Stimulated activated naive CD4-positive, alpha-beta T cell (primary cell): ENCODE results near the gene TRIP6.
A peak's percentile ranks its signal among the peaks of the same experiment; 100 is the strongest.

Experiments used
- DNase-seq, 6 experiments: peaks; one replicate each; lab custom pipeline; 2025; lab: John Stamatoyannopoulos, UW

The TRIP6 gene

DNA sequence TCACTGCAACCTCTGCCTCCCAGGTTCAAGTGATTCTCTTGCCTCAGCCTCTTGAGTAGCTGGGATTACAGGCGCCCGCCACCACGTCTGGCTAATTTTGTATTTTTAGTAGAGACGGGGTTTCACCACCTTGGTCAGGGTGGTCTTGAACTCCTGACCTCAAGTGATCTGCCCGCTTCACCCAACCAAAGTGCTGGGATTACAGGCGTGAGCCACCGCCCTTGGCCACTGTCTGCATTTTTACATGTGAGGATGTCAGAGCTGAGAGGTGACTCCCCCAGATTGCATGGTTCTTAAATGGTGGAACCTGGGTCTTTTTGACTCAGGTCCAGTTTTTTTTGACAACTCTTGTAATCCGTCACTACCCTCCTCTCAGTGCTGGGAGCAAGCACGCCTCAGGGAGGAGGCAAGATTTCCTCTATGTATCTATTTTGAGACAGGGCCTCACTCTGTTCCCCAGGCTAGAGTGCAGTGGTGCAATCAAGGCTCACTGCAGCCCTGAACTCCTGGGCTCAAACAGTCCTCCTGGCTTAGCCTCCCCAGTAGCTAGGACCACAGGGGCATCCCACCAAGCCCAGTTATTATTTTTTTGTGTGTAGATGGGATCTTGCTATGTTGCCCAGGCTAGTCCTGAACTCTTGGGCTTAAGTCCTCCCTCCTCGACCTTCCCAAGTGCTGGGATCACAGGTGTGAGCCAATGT, 6.6 kb downstream of the TRIP6 start:
- DNase-seq, result no peak

DNA sequence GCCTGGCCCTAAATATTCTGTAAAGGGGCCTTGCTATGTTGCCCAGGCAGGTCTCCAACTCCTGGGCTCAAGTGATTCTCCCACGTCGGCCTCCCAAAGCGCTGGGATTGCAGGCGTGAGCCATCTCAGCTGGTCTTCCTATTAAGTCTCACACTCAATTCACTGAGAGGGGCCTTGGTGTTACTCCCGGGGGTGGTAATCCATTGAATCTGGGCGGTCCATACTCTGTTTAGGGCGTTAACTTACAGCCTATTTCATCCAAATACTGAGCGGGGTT, 7.1 kb downstream of the TRIP6 start:
- DNase-seq, result no peak

DNA sequence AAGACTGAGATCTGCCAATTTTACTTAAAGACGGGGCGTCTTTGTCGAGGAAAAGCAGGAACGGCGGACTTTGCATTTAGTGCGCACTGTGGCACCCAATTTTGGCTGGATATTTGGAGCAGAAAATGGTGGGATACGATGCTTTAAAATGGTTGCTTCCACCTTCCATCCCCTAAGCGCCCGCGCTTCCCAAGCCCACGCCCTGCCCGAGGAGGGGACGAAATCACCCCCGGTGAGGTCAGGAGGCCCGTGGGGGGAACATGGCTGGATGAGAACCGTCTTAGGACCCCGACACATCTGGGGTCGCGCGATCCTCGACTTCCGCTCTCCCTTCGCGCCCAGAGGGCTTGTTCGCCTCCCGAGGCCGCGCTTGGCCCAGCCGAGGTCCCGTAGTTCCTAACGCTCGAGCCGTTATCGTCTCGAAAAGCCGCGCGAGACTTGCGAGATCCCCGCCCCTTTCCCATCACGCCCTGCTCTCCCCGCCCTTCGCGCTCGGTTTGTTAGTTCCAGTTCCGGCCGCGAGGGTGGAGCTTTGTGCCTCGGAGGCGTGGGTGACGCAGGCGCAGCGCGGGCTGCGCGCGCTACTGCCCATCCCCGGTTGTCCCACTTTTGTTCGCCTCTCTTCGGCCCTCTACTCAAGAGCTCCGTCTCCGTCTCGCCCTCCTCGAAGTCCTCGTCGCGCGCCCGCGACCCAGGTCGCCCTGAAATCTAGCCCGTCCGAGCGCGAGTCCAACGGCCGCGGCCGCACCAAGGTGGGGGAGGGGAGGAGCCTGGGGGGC, 7.6 kb downstream of the TRIP6 start, which contains the start of gene SRRT:
Gene SRRT (plus strand): TSS at position 527 of the 779 bp plus-strand sequence. CDS start 488 bp downstream, outside the sequence.
- peak; percentile 92 to 98 (median 96) for DNase-seq

DNA sequence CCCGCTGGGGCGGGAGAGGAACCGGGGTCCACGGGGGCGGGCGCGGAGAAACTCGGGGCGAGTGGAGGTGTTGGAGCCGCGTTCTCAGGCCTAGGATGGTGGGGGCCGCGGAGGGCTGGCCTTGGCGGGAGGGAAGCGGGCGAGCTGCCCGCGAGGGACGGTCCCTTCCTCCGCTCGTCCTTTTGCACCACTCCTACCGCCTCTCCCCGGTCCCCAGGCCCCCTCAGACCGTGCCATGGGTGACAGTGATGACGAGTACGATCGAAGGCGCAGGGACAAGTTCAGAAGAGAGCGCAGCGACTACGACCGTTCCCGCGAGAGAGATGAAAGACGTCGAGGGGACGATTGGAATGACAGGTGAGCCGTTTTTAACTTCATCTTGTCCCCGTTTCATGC, 8.2 kb downstream of the TRIP6 start:
- DNase-seq, result peak in 4 of 6 experiments; percentile 25 to 54 (median 41)

DNA sequence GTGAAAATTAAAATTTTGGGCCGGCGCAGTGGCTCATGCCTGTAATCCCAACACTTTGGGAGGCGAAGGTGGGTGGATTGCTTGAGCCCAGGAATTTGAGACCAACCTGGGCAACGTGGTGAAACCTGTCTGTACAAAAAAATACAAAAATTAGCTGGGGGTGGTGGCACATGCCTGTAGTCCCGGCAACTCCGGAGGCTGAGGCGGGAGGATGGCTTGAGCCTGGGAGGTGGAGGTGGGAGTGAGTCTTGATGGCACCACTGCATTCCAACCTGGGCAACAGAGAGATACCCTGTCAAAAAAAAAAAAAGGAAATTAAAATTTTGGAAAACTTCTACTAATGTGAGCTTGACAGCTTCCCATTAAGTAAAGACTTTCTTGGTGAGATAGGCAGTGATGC, 10.8 kb downstream of the TRIP6 start:
- DNase-seq, result no peak

DNA sequence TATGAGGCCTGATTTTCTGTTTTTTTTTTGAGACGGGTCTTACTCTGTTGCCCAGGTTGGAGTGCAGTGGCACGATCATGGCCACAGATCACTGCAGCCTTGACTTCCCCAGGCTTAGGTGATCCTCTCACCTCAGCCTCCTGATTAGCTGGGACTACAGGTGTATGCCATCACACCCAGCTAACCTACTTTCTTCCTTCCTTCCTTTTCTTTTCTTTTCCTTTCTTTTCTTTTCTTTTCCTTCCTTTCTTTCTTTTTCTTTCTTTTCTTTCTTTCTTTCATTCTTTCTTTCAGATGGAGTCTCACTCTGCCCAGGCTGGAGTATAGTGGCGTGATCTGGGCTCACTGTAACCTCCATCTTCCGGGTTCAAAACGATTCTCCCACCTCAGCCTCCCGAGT, 11.5 kb downstream of the TRIP6 start:
- DNase-seq, result no peak

DNA sequence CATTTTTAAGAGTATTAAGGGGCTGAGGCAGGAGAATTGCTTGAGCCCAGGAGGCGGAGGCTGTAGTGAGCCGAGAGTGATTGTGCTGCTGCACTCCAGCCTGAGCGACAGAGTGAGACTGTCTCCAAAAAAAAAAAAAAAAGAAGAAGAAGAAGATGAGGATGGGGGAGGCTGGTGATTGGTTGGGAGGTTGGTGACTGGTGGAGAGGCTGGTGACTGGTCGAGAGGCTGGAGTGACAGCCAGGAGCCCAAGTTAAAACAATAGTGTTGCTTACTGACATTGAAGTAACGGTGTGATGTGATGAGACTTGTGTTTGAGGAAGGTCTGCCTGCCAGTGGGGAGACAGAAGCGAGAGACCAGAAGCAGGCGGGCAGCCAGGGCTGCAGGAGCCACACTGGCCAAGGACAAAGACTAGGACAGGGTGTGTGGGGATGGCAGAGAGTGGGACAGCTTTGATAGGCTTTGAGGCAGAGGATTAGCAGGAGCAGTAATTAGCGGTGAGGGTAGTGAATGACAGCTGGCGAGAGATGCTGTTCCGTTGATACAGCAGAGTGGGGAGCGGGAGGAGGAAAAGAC, 12.6 kb downstream of the TRIP6 start:
- no peak for DNase-seq

DNA sequence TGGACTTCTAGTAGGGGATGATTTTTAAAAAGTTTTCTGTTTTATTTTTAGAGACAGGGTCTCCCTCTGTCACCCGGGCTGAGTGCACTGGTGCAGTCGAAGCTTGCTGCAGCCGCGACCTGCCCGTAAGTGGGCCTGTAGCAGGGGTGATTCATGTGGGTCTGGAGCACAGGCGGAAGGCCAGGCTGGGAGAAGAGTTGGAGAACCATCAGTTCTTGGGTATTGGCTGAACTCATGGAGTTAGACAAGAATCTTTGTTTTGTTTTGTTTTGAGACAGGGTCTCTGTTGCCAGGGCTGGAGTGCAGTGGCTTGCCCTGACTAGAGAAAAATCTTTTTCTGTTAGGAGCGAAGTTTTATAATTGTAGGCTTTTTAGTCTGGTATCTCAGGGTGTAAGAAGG, 13.5 kb downstream of the TRIP6 start:
- DNase-seq, result no peak

DNA sequence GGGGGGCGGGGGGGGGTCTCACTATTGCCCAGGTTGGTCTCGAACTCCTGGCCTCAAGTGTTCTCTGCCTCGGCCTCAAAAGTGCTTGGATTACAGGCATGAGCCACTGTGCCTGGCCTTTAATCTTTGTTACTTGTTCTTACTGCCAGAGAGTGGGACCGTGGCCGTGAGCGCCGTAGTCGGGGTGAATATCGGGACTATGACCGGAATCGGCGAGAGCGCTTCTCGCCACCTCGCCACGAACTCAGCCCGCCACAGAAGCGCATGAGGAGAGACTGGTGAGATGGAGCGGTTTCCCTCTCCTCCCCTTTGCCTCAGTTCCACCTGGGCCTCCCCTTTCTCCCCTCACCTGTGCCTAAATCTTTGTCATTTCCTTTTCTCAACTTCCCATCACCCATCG, 13.9 kb downstream of the TRIP6 start:
- DNase-seq, result no peak

DNA sequence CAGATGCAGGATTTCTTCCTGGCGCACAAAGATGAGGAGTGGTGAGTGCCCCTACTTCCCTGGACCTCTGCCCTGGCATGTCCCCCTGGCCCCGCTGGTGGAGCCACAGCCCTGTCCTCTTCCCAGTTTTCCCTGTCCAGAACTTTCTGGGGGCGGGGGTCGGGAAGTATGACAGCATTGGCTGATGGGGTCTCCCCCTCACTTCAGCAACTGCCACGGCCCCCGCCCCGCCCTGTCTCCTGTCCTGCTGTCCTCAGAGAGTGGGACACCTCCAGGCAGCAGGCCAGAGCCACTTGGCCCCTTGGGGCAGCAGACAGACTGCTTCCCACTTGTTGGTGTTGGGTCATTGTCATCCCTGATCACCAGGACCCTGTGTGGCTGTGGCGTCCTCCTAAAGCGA, 15.0 kb downstream of the TRIP6 start:
- no peak for DNase-seq

DNA sequence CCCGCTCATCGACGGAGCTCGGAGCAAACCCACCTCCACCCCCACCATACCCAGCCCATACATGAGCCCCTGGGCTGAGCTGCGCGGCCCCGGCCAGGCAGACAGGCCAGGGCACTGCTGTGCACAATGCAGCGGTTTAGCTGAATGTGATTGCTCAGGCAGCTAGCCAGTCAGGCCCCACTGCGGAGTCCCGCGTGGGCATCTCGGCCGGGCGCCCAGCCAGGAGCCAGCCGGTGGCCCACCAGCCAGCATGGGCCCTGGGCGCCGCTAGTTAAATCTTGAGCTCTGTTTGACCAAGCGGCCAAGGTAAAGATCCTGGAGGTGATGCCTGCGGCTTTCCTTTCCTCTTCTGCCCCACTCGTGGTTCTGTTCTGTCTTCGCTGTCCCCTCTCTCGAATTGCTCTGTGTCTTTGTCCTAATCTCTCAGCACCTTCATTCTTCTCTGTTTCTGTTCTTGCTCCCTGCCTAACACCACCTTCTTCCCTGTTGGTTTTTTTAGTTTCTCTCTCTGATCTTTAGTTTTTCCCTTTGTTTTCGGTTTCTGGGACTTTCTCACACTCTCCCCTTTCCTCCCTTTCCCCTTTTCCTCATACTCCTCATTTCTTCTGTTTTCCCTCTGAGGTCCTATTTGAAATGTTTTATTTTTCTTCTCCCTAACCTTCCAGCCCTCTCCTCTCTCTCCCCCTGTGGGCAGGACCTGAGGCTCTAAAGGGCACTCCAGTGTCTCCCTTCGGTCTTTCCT, 15.8 kb downstream of the TRIP6 start:
- DNase-seq, result no peak

DNA sequence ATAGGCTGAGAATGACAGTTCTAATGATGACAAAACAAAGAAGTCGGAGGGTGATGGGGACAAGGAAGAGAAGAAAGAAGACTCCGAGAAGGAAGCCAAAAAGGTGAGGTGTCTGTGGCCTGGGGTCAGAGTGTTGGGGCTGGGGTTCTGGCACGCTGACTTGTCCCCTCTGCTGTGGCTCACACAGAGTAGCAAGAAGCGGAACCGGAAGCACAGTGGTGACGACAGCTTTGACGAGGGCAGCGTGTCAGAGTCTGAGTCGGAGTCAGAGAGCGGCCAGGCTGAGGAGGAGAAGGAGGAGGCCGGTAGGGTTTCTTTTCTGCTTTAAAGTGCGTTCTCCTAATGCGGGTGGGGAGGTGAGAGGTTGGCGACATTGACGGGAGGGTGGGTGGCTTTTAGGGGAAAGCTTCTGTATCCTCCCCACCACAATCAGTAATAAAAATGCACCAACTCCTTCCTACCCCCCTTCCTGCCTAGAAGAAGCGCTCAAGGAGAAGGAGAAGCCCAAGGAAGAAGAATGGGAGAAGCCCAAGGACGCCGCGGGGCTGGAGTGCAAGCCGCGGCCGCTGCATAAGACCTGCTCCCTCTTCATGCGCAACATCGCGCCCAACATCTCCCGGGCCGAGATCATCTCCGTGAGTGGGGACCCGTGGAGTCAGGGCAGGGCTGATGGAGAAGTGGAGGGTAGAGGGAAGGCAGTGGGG, 17.7 kb downstream of the TRIP6 start:
- DNase-seq, result no peak

DNA sequence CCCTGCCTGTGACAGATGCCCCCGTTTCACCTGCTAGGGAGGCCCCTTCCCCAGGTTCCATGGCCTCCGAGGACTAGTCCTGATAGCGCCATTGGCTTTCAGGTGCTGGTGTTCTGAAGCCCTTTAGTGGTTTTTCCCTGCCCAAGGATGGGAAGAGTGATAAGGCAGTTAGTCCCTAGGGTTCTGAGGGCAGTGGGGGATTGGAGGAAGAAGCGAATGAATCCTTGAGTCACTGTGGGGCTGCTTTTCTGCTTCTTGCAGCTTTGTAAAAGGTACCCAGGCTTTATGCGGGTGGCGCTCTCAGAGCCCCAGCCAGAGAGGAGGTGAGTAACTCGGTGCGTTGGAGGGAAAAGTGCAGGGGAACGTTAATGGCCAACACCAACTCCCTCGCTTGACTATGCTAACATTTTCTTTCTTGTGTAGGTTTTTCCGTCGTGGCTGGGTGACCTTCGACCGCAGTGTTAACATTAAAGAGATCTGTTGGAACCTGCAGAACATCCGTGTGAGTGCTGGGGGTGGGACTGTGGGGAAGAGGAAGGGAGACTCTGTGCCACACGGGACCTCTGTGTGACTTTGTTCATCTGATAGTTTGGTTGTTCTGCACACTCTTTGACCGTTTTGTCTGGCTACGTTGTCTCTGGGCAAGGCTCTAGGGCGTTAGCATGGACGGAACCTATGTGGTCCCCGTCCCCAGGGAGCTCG, 18.4 kb downstream of the TRIP6 start:
- no peak for DNase-seq

DNA sequence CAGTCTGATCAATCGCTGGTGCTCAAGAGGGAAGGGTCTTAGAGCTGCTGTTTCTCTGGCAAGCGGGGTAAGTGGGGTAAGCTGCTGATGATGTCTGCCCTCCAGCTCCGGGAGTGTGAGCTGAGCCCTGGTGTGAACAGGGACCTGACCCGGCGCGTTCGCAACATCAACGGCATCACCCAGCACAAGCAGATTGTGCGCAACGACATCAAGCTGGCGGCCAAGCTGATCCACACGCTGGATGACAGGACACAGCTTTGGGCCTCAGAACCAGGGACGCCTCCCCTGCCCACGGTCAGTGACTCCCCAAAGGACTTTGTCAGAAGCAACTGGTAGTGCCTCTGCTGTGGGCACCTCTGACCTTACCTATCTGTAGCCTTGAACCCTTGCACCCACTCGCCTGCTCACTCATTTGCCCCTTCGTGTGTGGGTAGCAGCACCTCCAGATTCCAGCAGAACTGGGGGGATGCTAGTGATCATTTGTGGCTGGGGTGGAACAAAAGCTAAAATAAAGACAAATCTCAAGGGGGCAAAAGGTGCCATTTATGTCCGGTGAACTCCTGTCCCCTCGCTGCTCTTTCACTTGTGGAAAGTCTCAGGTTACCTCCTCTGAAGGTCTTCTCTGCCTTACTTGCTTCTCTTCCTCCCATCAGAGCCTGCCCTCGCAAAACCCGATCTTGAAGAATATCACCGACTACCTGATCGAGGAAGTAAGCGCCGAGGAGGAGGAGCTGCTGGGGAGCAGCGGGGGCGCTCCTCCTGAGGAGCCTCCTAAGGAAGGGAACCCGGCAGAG, 19.2 kb downstream of the TRIP6 start:
- DNase-seq, result no peak

DNA sequence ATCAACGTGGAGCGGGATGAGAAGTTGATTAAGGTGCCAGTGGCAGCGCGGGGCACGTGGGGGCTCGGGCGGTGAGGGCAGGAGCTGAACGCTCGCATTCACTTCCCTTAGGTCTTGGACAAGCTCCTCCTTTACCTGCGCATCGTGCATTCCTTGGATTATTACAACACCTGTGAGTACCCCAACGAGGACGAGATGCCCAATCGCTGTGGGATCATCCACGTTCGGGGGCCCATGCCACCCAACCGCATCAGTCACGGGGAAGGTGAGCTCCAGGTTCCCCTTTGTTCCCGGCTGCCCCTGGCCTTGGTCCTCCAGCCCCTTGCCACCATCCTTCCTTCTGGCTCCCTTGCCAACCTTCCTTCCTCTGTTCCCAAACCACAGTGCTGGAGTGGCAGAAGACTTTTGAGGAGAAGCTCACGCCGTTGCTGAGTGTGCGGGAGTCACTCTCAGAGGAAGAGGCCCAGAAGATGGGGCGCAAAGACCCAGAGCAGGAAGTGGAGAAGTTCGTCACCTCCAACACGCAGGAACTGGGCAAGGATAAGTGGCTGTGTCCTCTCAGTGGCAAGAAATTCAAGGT, 19.8 kb downstream of the TRIP6 start:
- DNase-seq, result no peak

DNA sequence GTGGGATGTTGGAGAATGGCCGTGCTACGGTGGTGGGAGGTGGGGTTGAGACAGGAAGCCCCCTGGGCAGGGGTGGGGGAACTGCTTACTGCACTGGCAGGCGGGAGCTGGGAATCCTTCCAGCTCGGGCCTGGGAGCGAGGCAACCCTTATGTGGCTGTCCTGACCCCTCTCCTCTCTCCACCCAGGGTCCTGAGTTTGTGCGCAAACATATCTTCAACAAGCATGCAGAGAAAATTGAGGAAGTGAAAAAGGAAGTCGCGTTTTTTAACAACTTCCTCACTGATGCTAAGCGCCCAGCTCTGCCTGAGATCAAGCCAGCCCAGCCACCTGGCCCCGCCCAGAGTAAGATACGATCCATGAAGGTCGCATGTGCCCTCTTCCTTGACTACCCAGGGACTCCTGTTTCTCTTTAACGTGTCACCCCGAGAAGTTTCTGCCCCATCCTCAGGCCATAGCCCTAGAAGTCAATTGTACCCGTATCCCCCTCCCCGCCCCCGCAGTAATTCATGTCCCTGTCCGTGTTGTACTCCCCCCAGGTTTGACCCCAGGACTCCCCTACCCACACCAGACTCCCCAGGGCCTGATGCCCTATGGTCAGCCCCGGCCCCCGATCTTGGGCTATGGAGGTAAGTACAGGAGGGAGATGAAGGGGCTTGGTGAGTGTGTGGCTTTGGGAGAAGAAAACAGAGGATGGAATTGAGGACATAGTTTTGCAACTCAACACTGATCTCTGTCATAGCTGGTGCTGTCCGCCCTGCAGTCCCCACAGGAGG, 20.5 kb downstream of the TRIP6 start:
- DNase-seq, result peak; percentile 33 to 56 (median 51)

DNA sequence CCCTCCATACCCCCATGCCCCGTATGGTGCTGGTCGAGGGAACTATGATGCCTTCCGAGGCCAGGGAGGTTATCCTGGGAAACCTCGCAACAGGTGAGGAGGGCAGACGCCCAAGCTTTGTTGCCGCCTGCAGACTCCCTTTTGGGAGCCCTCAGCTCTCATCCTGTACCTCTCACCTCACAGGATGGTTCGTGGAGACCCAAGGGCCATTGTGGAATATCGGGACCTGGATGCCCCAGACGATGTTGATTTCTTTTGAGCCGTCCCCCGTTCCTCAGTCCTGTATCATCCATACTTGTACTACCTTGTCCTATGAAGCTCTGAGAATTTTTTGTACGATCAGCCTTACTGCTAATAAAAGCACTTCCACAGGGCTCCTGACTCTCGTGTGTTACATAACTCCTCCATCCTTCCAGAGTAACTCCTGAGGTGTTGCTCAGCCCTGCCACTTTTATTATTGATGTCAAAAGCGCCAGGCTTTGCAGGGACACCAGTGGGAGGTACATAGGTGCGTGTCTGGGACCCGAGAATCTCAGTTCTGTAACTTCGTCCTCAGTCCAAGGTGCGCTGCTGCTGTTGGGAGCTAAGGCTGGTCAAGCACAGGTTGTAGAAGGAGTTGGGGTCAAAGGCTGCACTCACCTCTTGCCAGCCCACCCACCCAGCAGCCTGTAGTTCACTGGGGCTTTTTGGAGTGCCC, 21.3 kb downstream of the TRIP6 start:
- DNase-seq, result peak in 1 of 6 experiments; percentile 28

DNA sequence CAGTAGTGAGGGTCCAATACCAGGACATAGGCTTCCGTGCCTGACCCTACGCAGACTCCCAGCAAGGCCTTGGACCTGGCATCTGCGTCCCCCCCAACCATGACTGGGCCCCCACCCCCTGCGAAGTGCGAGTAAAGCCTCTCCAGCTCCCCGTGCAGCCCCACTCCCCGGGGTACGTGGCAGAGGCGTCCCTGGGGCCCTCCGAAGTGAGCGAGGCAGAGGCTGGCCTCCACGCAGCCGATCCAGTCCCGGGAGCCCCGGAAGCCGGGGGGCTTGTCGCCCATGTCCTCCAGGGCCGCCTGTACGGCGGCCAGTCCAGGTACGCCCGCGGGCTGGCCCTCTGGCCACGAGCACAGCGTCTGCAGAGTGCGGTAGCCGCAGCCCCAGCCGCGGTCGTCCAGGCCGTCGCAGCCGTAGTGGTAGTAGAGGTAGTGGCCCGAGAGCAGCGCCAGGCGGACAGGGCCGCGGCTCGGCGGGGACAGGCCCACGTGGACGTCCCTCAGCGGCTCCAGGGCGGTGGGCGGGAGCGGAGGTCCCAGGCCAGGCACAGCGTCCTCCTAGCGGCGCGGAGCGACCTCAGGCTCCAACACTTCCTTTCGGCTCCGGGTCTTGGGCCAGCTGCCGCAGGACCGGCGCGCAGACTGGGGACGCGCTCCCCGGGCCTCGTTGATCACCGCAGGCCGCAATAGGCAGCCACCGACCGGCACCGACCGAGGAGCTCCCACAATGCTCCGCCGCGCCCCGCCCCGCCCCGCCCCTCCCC, 22.0 kb downstream of the TRIP6 start, which contains the start of gene UFSP1:
Gene UFSP1 (minus strand): TSS at position 728 of the 763 bp plus-strand sequence. CDS start 444 bp downstream, at position 284.
- DNase-seq, result peak in 1 of 6 experiments; percentile 38
